Measurements from ENCODE around the gene COL24A1. TPM values are rescaled to one million over a fixed set of nuclear protein-coding genes. Genes with fewer than 3 reads are reported as not detected.

Gene COL24A1
- total RNA-seq, 1 experiment from 2014 or later = 1.1 TPM

DNA sequence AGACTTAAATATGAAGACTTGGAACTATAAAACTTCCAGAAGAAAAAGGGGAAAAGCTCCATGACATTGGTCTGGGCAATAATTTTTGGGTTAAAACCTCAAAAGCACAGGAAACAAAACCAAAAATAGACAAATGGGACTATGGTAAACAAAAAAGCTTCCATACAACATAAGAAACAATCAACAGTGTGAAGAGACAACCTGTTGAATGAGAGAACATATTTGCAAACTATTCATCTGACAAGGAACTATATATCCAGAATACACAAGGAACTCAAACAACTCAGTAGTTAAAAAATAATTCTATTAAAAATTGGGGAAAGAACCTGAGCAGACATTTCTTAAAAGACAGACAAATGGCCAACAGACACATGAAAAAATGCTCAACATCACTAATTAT is 255.7 kb downstream of the COL24A1 start (continued):
- TF ChIP-seq, protein P1, sequence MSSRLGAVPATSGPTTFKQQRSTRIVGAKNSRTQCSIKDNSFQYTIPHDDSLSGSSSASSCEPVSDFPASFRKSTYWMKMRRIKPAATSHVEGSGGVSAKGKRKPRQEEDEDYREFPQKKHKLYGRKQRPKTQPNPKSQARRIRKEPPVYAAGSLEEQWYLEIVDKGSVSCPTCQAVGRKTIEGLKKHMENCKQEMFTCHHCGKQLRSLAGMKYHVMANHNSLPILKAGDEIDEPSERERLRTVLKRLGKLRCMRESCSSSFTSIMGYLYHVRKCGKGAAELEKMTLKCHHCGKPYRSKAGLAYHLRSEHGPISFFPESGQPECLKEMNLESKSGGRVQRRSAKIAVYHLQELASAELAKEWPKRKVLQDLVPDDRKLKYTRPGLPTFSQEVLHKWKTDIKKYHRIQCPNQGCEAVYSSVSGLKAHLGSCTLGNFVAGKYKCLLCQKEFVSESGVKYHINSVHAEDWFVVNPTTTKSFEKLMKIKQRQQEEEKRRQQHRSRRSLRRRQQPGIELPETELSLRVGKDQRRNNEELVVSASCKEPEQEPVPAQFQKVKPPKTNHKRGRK (CRISPR knock-in tag; IDR thresholded peaks at IDR 0.05; ENCODE audit: borderline replicate concordance) = no peak
- TF ChIP-seq TP53 (CRISPR knock-in tag; IDR thresholded peaks at IDR 0.05) = no peak
- TF ChIP-seq, protein P2, sequence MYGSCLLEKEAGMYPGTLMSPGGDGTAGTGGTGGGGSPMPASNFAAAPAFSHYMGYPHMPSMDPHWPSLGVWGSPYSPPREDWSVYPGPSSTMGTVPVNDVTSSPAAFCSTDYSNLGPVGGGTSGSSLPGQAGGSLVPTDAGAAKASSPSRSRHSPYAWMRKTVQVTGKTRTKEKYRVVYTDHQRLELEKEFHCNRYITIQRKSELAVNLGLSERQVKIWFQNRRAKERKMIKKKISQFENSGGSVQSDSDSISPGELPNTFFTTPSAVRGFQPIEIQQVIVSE (CRISPR knock-in tag; IDR thresholded peaks at IDR 0.05; ENCODE audit: borderline replicate concordance) = no peak
- TF ChIP-seq, protein P3, sequence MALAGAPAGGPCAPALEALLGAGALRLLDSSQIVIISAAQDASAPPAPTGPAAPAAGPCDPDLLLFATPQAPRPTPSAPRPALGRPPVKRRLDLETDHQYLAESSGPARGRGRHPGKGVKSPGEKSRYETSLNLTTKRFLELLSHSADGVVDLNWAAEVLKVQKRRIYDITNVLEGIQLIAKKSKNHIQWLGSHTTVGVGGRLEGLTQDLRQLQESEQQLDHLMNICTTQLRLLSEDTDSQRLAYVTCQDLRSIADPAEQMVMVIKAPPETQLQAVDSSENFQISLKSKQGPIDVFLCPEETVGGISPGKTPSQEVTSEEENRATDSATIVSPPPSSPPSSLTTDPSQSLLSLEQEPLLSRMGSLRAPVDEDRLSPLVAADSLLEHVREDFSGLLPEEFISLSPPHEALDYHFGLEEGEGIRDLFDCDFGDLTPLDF (CRISPR knock-in tag; IDR thresholded peaks at IDR 0.05) = no peak
- TF ChIP-seq, protein P4, sequence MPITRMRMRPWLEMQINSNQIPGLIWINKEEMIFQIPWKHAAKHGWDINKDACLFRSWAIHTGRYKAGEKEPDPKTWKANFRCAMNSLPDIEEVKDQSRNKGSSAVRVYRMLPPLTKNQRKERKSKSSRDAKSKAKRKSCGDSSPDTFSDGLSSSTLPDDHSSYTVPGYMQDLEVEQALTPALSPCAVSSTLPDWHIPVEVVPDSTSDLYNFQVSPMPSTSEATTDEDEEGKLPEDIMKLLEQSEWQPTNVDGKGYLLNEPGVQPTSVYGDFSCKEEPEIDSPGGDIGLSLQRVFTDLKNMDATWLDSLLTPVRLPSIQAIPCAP (CRISPR knock-in tag; IDR thresholded peaks at IDR 0.05) = no peak
- TF ChIP-seq RORB (CRISPR knock-in tag; IDR thresholded peaks at IDR 0.05) = no peak
- TF ChIP-seq, protein P5, sequence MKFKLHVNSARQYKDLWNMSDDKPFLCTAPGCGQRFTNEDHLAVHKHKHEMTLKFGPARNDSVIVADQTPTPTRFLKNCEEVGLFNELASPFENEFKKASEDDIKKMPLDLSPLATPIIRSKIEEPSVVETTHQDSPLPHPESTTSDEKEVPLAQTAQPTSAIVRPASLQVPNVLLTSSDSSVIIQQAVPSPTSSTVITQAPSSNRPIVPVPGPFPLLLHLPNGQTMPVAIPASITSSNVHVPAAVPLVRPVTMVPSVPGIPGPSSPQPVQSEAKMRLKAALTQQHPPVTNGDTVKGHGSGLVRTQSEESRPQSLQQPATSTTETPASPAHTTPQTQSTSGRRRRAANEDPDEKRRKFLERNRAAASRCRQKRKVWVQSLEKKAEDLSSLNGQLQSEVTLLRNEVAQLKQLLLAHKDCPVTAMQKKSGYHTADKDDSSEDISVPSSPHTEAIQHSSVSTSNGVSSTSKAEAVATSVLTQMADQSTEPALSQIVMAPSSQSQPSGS (CRISPR knock-in tag; IDR thresholded peaks at IDR 0.05; ENCODE audit: borderline replicate concordance, low read depth) = no peak
- TF ChIP-seq, protein P6, sequence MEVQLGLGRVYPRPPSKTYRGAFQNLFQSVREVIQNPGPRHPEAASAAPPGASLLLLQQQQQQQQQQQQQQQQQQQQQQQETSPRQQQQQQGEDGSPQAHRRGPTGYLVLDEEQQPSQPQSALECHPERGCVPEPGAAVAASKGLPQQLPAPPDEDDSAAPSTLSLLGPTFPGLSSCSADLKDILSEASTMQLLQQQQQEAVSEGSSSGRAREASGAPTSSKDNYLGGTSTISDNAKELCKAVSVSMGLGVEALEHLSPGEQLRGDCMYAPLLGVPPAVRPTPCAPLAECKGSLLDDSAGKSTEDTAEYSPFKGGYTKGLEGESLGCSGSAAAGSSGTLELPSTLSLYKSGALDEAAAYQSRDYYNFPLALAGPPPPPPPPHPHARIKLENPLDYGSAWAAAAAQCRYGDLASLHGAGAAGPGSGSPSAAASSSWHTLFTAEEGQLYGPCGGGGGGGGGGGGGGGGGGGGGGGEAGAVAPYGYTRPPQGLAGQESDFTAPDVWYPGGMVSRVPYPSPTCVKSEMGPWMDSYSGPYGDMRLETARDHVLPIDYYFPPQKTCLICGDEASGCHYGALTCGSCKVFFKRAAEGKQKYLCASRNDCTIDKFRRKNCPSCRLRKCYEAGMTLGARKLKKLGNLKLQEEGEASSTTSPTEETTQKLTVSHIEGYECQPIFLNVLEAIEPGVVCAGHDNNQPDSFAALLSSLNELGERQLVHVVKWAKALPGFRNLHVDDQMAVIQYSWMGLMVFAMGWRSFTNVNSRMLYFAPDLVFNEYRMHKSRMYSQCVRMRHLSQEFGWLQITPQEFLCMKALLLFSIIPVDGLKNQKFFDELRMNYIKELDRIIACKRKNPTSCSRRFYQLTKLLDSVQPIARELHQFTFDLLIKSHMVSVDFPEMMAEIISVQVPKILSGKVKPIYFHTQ (CRISPR knock-in tag; IDR thresholded peaks at IDR 0.05) = no peak
- no peak for TF ChIP-seq CREM (CRISPR knock-in tag; IDR thresholded peaks at IDR 0.05)
- TF ChIP-seq NFYB (CRISPR knock-in tag; conservative IDR thresholded peaks at IDR 0.05; ENCODE audit: low read depth) = no peak
- TF ChIP-seq, protein P7, sequence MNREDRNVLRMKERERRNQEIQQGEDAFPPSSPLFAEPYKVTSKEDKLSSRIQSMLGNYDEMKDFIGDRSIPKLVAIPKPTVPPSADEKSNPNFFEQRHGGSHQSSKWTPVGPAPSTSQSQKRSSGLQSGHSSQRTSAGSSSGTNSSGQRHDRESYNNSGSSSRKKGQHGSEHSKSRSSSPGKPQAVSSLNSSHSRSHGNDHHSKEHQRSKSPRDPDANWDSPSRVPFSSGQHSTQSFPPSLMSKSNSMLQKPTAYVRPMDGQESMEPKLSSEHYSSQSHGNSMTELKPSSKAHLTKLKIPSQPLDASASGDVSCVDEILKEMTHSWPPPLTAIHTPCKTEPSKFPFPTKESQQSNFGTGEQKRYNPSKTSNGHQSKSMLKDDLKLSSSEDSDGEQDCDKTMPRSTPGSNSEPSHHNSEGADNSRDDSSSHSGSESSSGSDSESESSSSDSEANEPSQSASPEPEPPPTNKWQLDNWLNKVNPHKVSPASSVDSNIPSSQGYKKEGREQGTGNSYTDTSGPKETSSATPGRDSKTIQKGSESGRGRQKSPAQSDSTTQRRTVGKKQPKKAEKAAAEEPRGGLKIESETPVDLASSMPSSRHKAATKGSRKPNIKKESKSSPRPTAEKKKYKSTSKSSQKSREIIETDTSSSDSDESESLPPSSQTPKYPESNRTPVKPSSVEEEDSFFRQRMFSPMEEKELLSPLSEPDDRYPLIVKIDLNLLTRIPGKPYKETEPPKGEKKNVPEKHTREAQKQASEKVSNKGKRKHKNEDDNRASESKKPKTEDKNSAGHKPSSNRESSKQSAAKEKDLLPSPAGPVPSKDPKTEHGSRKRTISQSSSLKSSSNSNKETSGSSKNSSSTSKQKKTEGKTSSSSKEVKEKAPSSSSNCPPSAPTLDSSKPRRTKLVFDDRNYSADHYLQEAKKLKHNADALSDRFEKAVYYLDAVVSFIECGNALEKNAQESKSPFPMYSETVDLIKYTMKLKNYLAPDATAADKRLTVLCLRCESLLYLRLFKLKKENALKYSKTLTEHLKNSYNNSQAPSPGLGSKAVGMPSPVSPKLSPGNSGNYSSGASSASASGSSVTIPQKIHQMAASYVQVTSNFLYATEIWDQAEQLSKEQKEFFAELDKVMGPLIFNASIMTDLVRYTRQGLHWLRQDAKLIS (CRISPR knock-in tag; IDR thresholded peaks at IDR 0.05; ENCODE audit: borderline replicate concordance) = no peak
- TF ChIP-seq ZNF671 (CRISPR knock-in tag; IDR thresholded peaks at IDR 0.05) = no peak
- TF ChIP-seq ZNF423 (CRISPR knock-in tag; IDR thresholded peaks at IDR 0.05) = no peak
- no peak for TF ChIP-seq MYBL2 (CRISPR knock-in tag; IDR thresholded peaks at IDR 0.05)

DNA sequence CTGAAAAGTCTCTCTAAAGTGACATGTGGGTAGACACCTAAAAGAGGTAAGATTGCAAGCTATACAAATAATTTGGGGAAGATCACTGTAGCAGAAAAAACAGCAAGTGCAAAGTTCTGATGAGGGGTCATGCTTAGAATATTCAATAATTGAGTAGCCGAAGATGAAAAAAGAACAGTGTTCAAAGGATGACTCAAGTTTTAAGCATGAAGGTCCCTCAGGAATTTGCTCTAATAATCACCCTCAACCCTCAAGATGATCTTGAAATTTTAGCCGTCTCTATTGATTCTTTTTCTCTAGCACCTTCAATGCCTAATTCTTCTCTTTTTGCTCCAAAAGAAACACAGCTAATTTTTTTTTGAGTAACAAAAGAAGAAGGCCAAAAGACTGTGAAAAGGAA is 257.7 kb downstream of the COL24A1 start:
- no peaks in the 10 kb centered on the region for H3K9me3 Mint-ChIP-seq
- no peak for ATAC-seq
- H3K27ac Mint-ChIP-seq = no peak overlapping the region
- POLR2A ChIA-PET = no interaction called here
- H3K4me3 Mint-ChIP-seq = no peak overlapping the region
- H3K27me3 Mint-ChIP-seq (ENCODE audit: low read depth) = no peaks in the 10 kb centered on the region
- H3K36me3 Mint-ChIP-seq = no peaks in the 10 kb centered on the region
- TF ChIP-seq, protein P8, sequence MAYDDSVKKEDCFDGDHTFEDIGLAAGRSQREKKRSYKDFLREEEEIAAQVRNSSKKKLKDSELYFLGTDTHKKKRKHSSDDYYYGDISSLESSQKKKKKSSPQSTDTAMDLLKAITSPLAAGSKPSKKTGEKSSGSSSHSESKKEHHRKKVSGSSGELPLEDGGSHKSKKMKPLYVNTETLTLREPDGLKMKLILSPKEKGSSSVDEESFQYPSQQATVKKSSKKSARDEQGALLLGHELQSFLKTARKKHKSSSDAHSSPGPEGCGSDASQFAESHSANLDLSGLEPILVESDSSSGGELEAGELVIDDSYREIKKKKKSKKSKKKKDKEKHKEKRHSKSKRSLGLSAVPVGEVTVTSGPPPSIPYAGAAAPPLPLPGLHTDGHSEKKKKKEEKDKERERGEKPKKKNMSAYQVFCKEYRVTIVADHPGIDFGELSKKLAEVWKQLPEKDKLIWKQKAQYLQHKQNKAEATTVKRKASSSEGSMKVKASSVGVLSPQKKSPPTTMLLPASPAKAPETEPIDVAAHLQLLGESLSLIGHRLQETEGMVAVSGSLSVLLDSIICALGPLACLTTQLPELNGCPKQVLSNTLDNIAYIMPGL (CRISPR knock-in tag; IDR thresholded peaks at IDR 0.05) = no peak
- TF ChIP-seq FOXK1 (CRISPR knock-in tag; IDR thresholded peaks at IDR 0.05) = no peak
- TF ChIP-seq, protein P3 (CRISPR knock-in tag; IDR thresholded peaks at IDR 0.05) = no peak
- no peak for DNase-seq (ENCODE audit: low spot score)
- H3K4me1 Mint-ChIP-seq = no peaks in the 10 kb centered on the region
- CTCF ChIA-PET = no interaction called here
